Smooth muscle cell (in vitro differentiated cells): ENCODE results near the gene SLC4A9. TPM values are rescaled to one million over a fixed set of nuclear protein-coding genes. Genes with fewer than 3 reads are reported as not detected.
"Not testable (repeated sequence)": the region's sequence is repeated elsewhere in the genome, so short reads cannot be mapped to it uniquely, and the experiment has no call there.

Experiments
- DNase-seq: peaks from one replicate; lab custom pipeline; 2025; ENCODE audit not compliant: unreplicated experiment; lab: John Stamatoyannopoulos, UW
- H2AFZ ChIP-seq: fragments of 200-600 bp; sonication (generic); 2 replicates; pipeline ENCODE4 v1.6.0; 2016; ENCODE audit warnings: antibody characterized with exemption, low read depth, mild to moderate bottlenecking
- H3F3A ChIP-seq: fragments of 200-600 bp; sonication (generic); 2 replicates; pipeline ENCODE4 v1.6.0; 2017; ENCODE audit warnings: antibody characterized with exemption, low read depth
- H3K27ac ChIP-seq: fragments of 200-600 bp; sonication (generic); 2 replicates; pipeline ENCODE4 v1.5.1; 2016; ENCODE audit warnings: low read depth, mild to moderate bottlenecking
- H3K27me3 ChIP-seq: fragments of 200-600 bp; sonication (generic); 2 replicates; pipeline ENCODE4 v1.6.1; 2016; ENCODE audit warnings: low read depth, mild to moderate bottlenecking
- H3K36me3 ChIP-seq: fragments of 200-600 bp; sonication (generic); 2 replicates; pipeline ENCODE4 v1.5.1; 2016; ENCODE audit warnings: low read depth
- H3K4me1 ChIP-seq: fragments of 200-600 bp; sonication (generic); 2 replicates; pipeline ENCODE4 v1.5.1; 2016; ENCODE audit warnings: low read depth
- H3K4me2 ChIP-seq: fragments of 200-600 bp; sonication (generic); 2 replicates; pipeline ENCODE4 v1.6.0; 2016; ENCODE audit warnings: mild to moderate bottlenecking
- H3K4me3 ChIP-seq: fragments of 200-600 bp; sonication (generic); 2 replicates; pipeline ENCODE4 v1.5.1; 2016; ENCODE audit warnings: mild to moderate bottlenecking
- H3K79me2 ChIP-seq: fragments of 200-600 bp; sonication (generic); 2 replicates; pipeline ENCODE4 v1.6.0; 2016; ENCODE audit warnings: low read depth, mild to moderate bottlenecking
- H3K9ac ChIP-seq: fragments of 200-600 bp; sonication (generic); 2 replicates; pipeline ENCODE4 v1.6.0; 2016; ENCODE audit warnings: low read depth
- H3K9me3 ChIP-seq: fragments of 200-600 bp; sonication (generic); replicated peaks from 2 replicates; pipeline ENCODE4 v1.5.1; 2016; ENCODE audit warnings: low read depth
- H4K20me1 ChIP-seq: fragments of 200-600 bp; sonication (generic); 2 replicates; pipeline ENCODE4 v1.6.0; 2016; ENCODE audit warnings: low read depth
- CTCF ChIP-seq: fragments of 200-600 bp; sonication (generic); IDR thresholded peaks from 2 replicates; pipeline ENCODE4 v1.5.1; 2017; ENCODE audit warnings: borderline replicate concordance, mild to moderate bottlenecking, antibody characterized with exemption; ENCODE audit not compliant: insufficient read depth, poor library complexity, severe bottlenecking
- WGBS: methylation state at CpG from one replicate; pipeline ENCODE4 v1.1.7; 2016; ENCODE audit warnings: low lambda C conversion rate; 5-methylcytosine and 5-hydroxymethylcytosine counted together
- polyA plus RNA-seq: library from polyadenylated mRNA; unstranded; fragments of >200 nt; fragmentation: Nextera tagmentation; extraction: Ambion mirVana; gene quantifications from 2 replicates; pipeline ENCODE4 v1.2.1, GENCODE V29; 2016
- small RNA-seq: library from RNA; depleted of rRNA; stranded (forward); fragments of <200 nt; gene quantifications from one replicate; pipeline ENCODE3, GENCODE V24; 2014
- total RNA-seq: library from RNA; depleted of rRNA; stranded (reverse); fragments of >200 nt; gene quantifications from 2 replicates; pipeline ENCODE4 v1.2.3, GENCODE V29; 2014

SLC4A9 gene
- total and polyA plus RNA-seq, 2 experiments from 2014 or later, result not detected

GRCh38 chr5:140420665-140421361 lies 60.8 kb downstream of the SLC4A9 start:
- WGBS, result 97% methylated on average over 5 of the region's 5 CpGs
- no peak for TF ChIP-seq CTCF
- peaks cover 98% of the 10 kb centered on the region for H4K20me1 ChIP-seq

GRCh38 chr5:140421375-140421774 lies 61.4 kb downstream of the SLC4A9 start:
- Histone ChIP-seq H3K79me2 (peaks cover 96% of the 10 kb centered on the region), H4K20me1 (peaks cover 96% of the 10 kb centered on the region)
- not testable (repeated sequence) for H2AFZ ChIP-seq, H3K27ac ChIP-seq, H3K9me3 ChIP-seq, DNase-seq, H3K4me3 ChIP-seq, H3K4me1 ChIP-seq, H3K36me3 ChIP-seq, H3F3A ChIP-seq, H3K9ac ChIP-seq, H3K27me3 ChIP-seq, H3K4me2 ChIP-seq
- 92% methylated on average over 7 of the region's 7 CpGs for WGBS

More at GRCh38 chr5:140420665-140421361, 60.8 kb downstream of the SLC4A9 start:
- H3K27me3 ChIP-seq, result no peaks in the 10 kb centered on the region
- no peak overlapping the region for H3K9ac ChIP-seq
- H3K9me3 ChIP-seq, result no peaks in the 10 kb centered on the region
- peaks cover 95% of the 10 kb centered on the region for H3K79me2 ChIP-seq
- no peaks in the 10 kb centered on the region for H3K4me1 ChIP-seq
- no peak overlapping the region for H2AFZ ChIP-seq
- H3K4me2 ChIP-seq, result no peak overlapping the region
- H3K36me3 ChIP-seq, result no peaks in the 10 kb centered on the region
- H3K4me3 ChIP-seq, result no peak overlapping the region
- H3F3A ChIP-seq, result no peaks in the 10 kb centered on the region
- H3K27ac ChIP-seq, result no peak overlapping the region
- no peak for DNase-seq

GRCh38 chr5:140423609-140424008 lies 63.6 kb downstream of the SLC4A9 start:
- peaks cover 77% of the 10 kb centered on the region for H3K79me2 ChIP-seq
- H3K4me2 ChIP-seq, result no peak overlapping the region
- H3K9me3 ChIP-seq, result no peaks in the 10 kb centered on the region
- no peak overlapping the region for H3K27ac ChIP-seq
- H2AFZ ChIP-seq, result no peak overlapping the region
- no peaks in the 10 kb centered on the region for H3F3A ChIP-seq
- no peaks in the 10 kb centered on the region for H3K4me1 ChIP-seq
- 90% methylated on average over 2 of the region's 2 CpGs for WGBS
- peaks cover 76% of the 10 kb centered on the region for H4K20me1 ChIP-seq
- H3K36me3 ChIP-seq, result no peaks in the 10 kb centered on the region
- no peak for DNase-seq
- no peak overlapping the region for H3K4me3 ChIP-seq
- no peak for TF ChIP-seq CTCF
- no peak overlapping the region for H3K9ac ChIP-seq
- H3K27me3 ChIP-seq, result no peaks in the 10 kb centered on the region

GRCh38 chr5:140424135-140424534 lies 64.1 kb downstream of the SLC4A9 start:
- Histone ChIP-seq H4K20me1 (peaks cover 76% of the 10 kb centered on the region), H3K27ac (no peak overlapping the region), H3K79me2 (peaks cover 76% of the 10 kb centered on the region), H3K4me2 (no peak overlapping the region), H3K27me3 (no peaks in the 10 kb centered on the region), H3K9ac (no peak overlapping the region), H3K4me1 (no peaks in the 10 kb centered on the region), H3K4me3 (no peak overlapping the region), H3F3A (no peaks in the 10 kb centered on the region), H3K36me3 (no peaks in the 10 kb centered on the region), H2AFZ (no peak overlapping the region), H3K9me3 (no peaks in the 10 kb centered on the region)
- TF ChIP-seq CTCF, result no peak
- no peak for DNase-seq
- 73% methylated on average over 3 of the region's 3 CpGs for WGBS

Small RNA genes within 50 kb of the gene (small RNA-seq; reads per million reads assigned to genes)
- gene RNU4-14P, result not detected

Other genes starting within 250 kb of the SLC4A9 start
- gene PURA, start 246.1 kb upstream of the SLC4A9 start, total RNA-seq, result 9.4 and 9.8 TPM in 2 replicates
- 5.2 and 5.9 TPM in 2 replicates for gene PURA, start 246.1 kb upstream of the SLC4A9 start, polyA plus RNA-seq
- gene IGIP, start 234.3 kb upstream of the SLC4A9 start, total RNA-seq, result 2.5 and 4.3 TPM in 2 replicates
- 0.72 and 1.4 TPM in 2 replicates for gene IGIP, start 234.3 kb upstream of the SLC4A9 start, polyA plus RNA-seq
- 9.4 and 23.5 TPM in 2 replicates for gene CYSTM1, start 185.0 kb upstream of the SLC4A9 start, total RNA-seq
- 31.3 and 45.6 TPM in 2 replicates for gene CYSTM1, start 185.0 kb upstream of the SLC4A9 start, polyA plus RNA-seq
- gene PFDN1, start 57.1 kb upstream of the SLC4A9 start, total RNA-seq, result 140 and 154 TPM in 2 replicates
- gene PFDN1, start 57.1 kb upstream of the SLC4A9 start, polyA plus RNA-seq, result 145 and 159 TPM in 2 replicates
- gene HBEGF, start 13.6 kb upstream of the SLC4A9 start, total RNA-seq, result 36.7 and 46.0 TPM in 2 replicates
- 33.8 and 37.1 TPM in 2 replicates for gene HBEGF, start 13.6 kb upstream of the SLC4A9 start, polyA plus RNA-seq
- 45.7 and 56.1 TPM in 2 replicates for gene ANKHD1, start 41.6 kb downstream of the SLC4A9 start, total RNA-seq
- gene ANKHD1, start 41.6 kb downstream of the SLC4A9 start, polyA plus RNA-seq, result 37.9 and 50.0 TPM in 2 replicates
- not detected in 2 replicates for gene EIF4EBP3, start 187.5 kb downstream of the SLC4A9 start, total RNA-seq
- 3.4 and 4.1 TPM in 2 replicates for gene EIF4EBP3, start 187.5 kb downstream of the SLC4A9 start, polyA plus RNA-seq
- gene SRA1, start 197.3 kb downstream of the SLC4A9 start, total RNA-seq, result 44.6 and 61.4 TPM in 2 replicates
- gene SRA1, start 197.3 kb downstream of the SLC4A9 start, polyA plus RNA-seq, result 144 and 146 TPM in 2 replicates
- 11.5 and 19.0 TPM in 2 replicates for gene APBB3, start 204.4 kb downstream of the SLC4A9 start, total RNA-seq
- 18.8 and 28.3 TPM in 2 replicates for gene APBB3, start 204.4 kb downstream of the SLC4A9 start, polyA plus RNA-seq
- gene SLC35A4, start 204.6 kb downstream of the SLC4A9 start, total RNA-seq, result 38.1 and 42.7 TPM in 2 replicates
- 75.4 and 82.9 TPM in 2 replicates for gene SLC35A4, start 204.6 kb downstream of the SLC4A9 start, polyA plus RNA-seq